MCF 10A (cell line): Measurements from ENCODE around the gene DBR1. TPM values are rescaled to one million over a fixed set of nuclear protein-coding genes. Genes with fewer than 3 reads are reported as not detected.

Experiments
- BruUV-seq: library from RNA; stranded (reverse); fragments of 400-500 nt; replicated peaks from 2 replicates; lab custom pipeline; 2021; lab: Mats Ljungman, UMichigan
- CTCF ChIA-PET: fragments of 300-600 bp; sonication (Branson Sonifier 250); formaldehyde crosslinking; extraction: SDS; loops from one replicate; lab custom pipeline; 2021; ENCODE audit warnings: antibody characterized with exemption, inconsistent platforms; lab: Yijun Ruan, JAX
- POLR2A ChIA-PET: fragments of 300-600, 350-650 bp; sonication (Branson Sonifier 250); formaldehyde crosslinking; extraction: SDS; loops from one replicate; lab custom pipeline; 2020; ENCODE audit warnings: antibody characterized with exemption, inconsistent platforms; lab: Yijun Ruan, JAX
- DNase-seq: peaks from one replicate; pipeline ENCODE4 v3.0.0-alpha.2; 2018; ENCODE audit not compliant: unreplicated experiment
- H3K27ac Mint-ChIP-seq: one replicate; pipeline ENCODE4 v1.8.0; 2022; ENCODE audit warnings: mild to moderate bottlenecking, low read depth, mixed read lengths; ENCODE audit not compliant: unreplicated experiment
- H3K27me3 Mint-ChIP-seq: one replicate; pipeline ENCODE4 v1.8.0; 2022; ENCODE audit warnings: mixed read lengths; ENCODE audit not compliant: insufficient read depth, unreplicated experiment
- H3K36me3 Mint-ChIP-seq: one replicate; pipeline ENCODE4 v1.8.0; 2022; ENCODE audit warnings: mild to moderate bottlenecking, moderate library complexity, mixed read lengths; ENCODE audit not compliant: insufficient read depth, unreplicated experiment
- H3K4me1 Mint-ChIP-seq: one replicate; pipeline ENCODE4 v1.8.0; 2022; ENCODE audit warnings: mixed read lengths; ENCODE audit not compliant: insufficient read depth, unreplicated experiment
- H3K4me3 Mint-ChIP-seq: one replicate; pipeline ENCODE4 v1.8.0; 2022; ENCODE audit warnings: mild to moderate bottlenecking, moderate library complexity, mixed read lengths; ENCODE audit not compliant: unreplicated experiment
- H3K9me3 Mint-ChIP-seq: one replicate; pipeline ENCODE4 v1.8.0; 2022; ENCODE audit warnings: mixed read lengths; ENCODE audit not compliant: unreplicated experiment
- intact Hi-C: fragments of 100-400 bp; cut with micrococcal nuclease; formaldehyde crosslinking; loops from 2 replicates; pipeline ENCODE4 v1.14.1; 2022
- total RNA-seq: library from RNA; stranded (reverse); gene quantifications from 2 replicates; pipeline ENCODE4 v1.2.3, GENCODE V29; 2022
- TF ChIP-seq, protein P1 (sequence below): fragments of 200-600 bp; IDR thresholded peaks from one replicate; pipeline ENCODE4 v1.8.0; 2022; ENCODE audit warnings: antibody characterized with exemption, mild to moderate bottlenecking; ENCODE audit not compliant: unreplicated experiment

The DBR1 gene
- total RNA-seq, 1 experiment from 2014 or later = 12.4 TPM

DNA sequence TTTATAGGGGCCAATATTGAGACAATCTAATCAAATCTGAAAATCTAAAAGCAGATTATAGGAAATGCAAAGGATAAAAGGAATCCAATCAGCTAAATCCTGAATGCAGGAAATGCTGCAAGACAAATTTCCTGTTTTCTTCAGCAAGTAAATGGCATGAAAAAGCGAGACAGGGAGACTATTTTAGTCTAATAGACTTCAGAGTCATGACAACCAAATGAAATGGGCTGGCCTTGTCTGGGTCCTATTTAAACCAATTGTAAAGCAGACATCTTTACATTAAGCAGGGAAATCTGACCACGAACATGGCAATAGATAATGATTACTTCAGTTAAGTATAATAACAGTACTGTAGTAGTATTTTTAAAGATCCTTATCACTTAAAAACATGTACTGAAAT lies 2.1 kb downstream of the DBR1 start:
- H3K9me3 Mint-ChIP-seq = no peaks in the 10 kb centered on the region
- no peaks in the 10 kb centered on the region for H3K27me3 Mint-ChIP-seq
- intact Hi-C loops = no loop called here
- BruUV-seq = no TSS peak
- TF ChIP-seq, protein P1, sequence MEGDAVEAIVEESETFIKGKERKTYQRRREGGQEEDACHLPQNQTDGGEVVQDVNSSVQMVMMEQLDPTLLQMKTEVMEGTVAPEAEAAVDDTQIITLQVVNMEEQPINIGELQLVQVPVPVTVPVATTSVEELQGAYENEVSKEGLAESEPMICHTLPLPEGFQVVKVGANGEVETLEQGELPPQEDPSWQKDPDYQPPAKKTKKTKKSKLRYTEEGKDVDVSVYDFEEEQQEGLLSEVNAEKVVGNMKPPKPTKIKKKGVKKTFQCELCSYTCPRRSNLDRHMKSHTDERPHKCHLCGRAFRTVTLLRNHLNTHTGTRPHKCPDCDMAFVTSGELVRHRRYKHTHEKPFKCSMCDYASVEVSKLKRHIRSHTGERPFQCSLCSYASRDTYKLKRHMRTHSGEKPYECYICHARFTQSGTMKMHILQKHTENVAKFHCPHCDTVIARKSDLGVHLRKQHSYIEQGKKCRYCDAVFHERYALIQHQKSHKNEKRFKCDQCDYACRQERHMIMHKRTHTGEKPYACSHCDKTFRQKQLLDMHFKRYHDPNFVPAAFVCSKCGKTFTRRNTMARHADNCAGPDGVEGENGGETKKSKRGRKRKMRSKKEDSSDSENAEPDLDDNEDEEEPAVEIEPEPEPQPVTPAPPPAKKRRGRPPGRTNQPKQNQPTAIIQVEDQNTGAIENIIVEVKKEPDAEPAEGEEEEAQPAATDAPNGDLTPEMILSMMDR = no peak
- ChIA-PET CTCF (interaction anchor here (0.6 to 1.3 kb wide), 4 partner anchors 59 to 159 kb away, joined by 3 to 5 read pairs (median 3); no protein-coding TSS in a partner anchor), POLR2A (interaction anchor here (0.6 to 5.3 kb wide), 3 partner anchors 14 to 212 kb away, joined by 3 to 81 read pairs (median 3); partner anchors contain the start of gene ARMC8)
- peaks cover 39% of the 10 kb centered on the region for H3K36me3 Mint-ChIP-seq
- H3K27ac Mint-ChIP-seq = peak overlapping the region; percentile 35
- DNase-seq = no peak
- peaks cover 12% of the 10 kb centered on the region for H3K4me1 Mint-ChIP-seq
- no peak overlapping the region for H3K4me3 Mint-ChIP-seq

DNA sequence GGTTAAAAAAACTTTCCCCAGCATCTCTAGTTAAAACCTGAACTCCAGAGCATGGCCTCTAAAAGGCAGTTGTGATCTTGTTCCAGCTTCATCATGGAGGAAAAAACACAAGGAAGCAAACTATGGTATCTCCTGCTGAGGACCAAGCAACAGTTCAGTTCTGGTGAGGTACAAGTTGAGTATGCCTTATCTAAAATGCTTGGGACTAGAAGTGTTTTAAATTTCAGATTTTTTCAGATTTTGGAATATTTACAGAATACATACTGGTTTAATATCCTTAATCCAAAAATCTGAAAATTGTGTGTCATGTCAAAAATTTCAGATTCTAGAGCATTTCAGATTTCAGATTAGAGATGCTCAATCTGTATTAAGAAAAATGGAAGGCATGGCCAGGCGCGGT lies 9.7 kb downstream of the DBR1 start:
- H3K27me3 Mint-ChIP-seq = no peaks in the 10 kb centered on the region
- H3K27ac Mint-ChIP-seq = no peak overlapping the region

DNA sequence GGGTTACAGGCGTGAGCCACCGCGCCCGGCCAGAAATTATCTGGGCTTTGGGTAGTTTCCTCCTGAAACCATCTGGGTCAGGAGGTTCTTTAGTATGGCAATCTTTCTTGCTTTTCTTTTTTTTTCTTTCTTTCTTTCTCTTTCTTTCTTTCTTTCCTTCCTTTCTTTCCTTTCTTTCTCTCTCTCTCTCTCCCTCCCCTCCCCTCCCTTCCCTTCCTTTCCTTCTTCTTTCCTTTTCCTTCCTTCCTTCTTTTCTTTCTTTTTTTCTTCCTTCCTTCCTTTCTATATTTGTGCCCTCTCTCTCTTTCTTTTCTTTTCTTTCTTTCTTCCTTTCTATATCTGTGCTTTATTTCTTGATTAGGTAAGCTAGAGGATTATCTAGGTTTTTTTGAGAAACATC lies 17.0 kb downstream of the DBR1 start:
- DNase-seq = no peak
- TF ChIP-seq, protein P1 = no peak
- peaks cover 18% of the 10 kb centered on the region for H3K9me3 Mint-ChIP-seq
- no peak overlapping the region for H3K27ac Mint-ChIP-seq
- no TSS peak for BruUV-seq
- no peaks in the 10 kb centered on the region for H3K27me3 Mint-ChIP-seq
- H3K4me3 Mint-ChIP-seq = no peak overlapping the region
- peaks cover 24% of the 10 kb centered on the region for H3K36me3 Mint-ChIP-seq
- ChIA-PET POLR2A (interaction anchor here (0.7 to 1.1 kb wide), 2 partner anchors 16 to 472 kb away, joined by 3 read pairs; no protein-coding TSS in a partner anchor), CTCF (interaction anchor here (0.7 to 0.8 kb wide), 2 partner anchors 45 to 94 kb away, joined by 3 read pairs; no protein-coding TSS in a partner anchor)
- intact Hi-C loops = no loop called here
- no peaks in the 10 kb centered on the region for H3K4me1 Mint-ChIP-seq

More for the DNA sequence above, 9.7 kb downstream of the DBR1 start:
- CTCF ChIA-PET = interaction anchor here (1.0 kb wide), 1 partner anchor 41 kb away, joined by 4 read pairs; no protein-coding TSS in a partner anchor
- no peak overlapping the region for H3K4me3 Mint-ChIP-seq
- DNase-seq = no peak
- TF ChIP-seq, protein P1 = no peak
- BruUV-seq = no TSS peak
- H3K4me1 Mint-ChIP-seq = no peaks in the 10 kb centered on the region
- intact Hi-C loops = no loop called here
- peaks cover 91% of the 10 kb centered on the region for H3K36me3 Mint-ChIP-seq
- H3K9me3 Mint-ChIP-seq = no peaks in the 10 kb centered on the region
- POLR2A ChIA-PET = no interaction called here

DNA sequence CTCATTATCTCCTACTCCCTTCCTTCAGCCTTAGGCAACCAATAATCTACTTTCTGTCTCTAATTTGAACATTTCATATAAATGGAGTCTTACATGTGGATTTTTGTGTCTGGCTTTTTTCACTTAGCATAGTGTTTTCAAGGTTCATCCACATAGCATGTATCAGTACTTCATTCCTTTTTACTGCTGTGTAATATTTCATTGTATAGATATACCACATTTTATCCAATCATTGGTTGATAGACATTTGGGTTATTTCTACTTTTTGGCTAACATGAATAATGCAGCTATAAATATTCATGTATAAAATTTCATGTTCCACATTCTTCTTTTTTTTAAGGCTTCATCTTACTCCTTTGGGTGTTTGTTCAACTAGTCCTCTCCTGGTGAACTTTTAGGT lies 20.2 kb downstream of the DBR1 start:
- ChIA-PET POLR2A (no interaction called here), CTCF (no interaction called here)
- no peaks in the 10 kb centered on the region for H3K4me1 Mint-ChIP-seq
- intact Hi-C loops = no loop called here
- no TSS peak for BruUV-seq
- no peaks in the 10 kb centered on the region for H3K27me3 Mint-ChIP-seq
- peaks cover under 1% of the 10 kb centered on the region for H3K36me3 Mint-ChIP-seq
- no peak overlapping the region for H3K27ac Mint-ChIP-seq
- no peak for DNase-seq
- H3K9me3 Mint-ChIP-seq = peaks cover 18% of the 10 kb centered on the region
- no peak overlapping the region for H3K4me3 Mint-ChIP-seq
- TF ChIP-seq, protein P1 = no peak
